HepG2 (cell line): ENCODE data around the gene CFAP54. TPM values are rescaled to one million over a fixed set of nuclear protein-coding genes. Genes with fewer than 3 reads are reported as not detected.

Experiments
- ARHGAP35 ChIP-seq: sonication (generic); formaldehyde crosslinking; IDR thresholded peaks from 2 replicates; pipeline ENCODE4 v1.9.0; 2022; ENCODE audit warnings: mild to moderate bottlenecking, inconsistent platforms, moderate library complexity, missing genetic modification reagents, borderline replicate concordance
- HNF4A ChIP-seq: sonication (generic); formaldehyde crosslinking; IDR thresholded peaks from 2 replicates; pipeline ENCODE4 v1.4.0; 2020; ENCODE audit warnings: missing genetic modification reagents
- HOXA9 ChIP-seq: sonication (generic); formaldehyde crosslinking; IDR thresholded peaks from 2 replicates; pipeline ENCODE4 v1.8.1; 2022; ENCODE audit warnings: missing genetic modification reagents, mild to moderate bottlenecking, moderate library complexity, borderline replicate concordance
- MXI1 ChIP-seq: IDR thresholded peaks from 3 replicates; pipeline ENCODE4 v1.6.1; 2012; ENCODE audit warnings: low read depth, low read length, inconsistent platforms, borderline replicate concordance
- U2AF1 ChIP-seq: fragments of 200-400 bp; formaldehyde crosslinking; optimal IDR thresholded peaks from 2 replicates; pipeline ENCODE3; 2017; ENCODE audit warnings: mild to moderate bottlenecking, low read depth, low read length
- ZBTB3 ChIP-seq: sonication (generic); formaldehyde crosslinking; IDR thresholded peaks from 2 replicates; pipeline ENCODE4 v1.4.0; 2020; ENCODE audit warnings: low read depth, mild to moderate bottlenecking, moderate library complexity, missing genetic modification reagents, borderline replicate concordance
- ZNF30 ChIP-seq: sonication (generic); formaldehyde crosslinking; IDR thresholded peaks from 2 replicates; pipeline ENCODE4 v1.5.0; 2020; ENCODE audit warnings: mild to moderate bottlenecking, missing genetic modification reagents
- ZNF430 ChIP-seq: sonication (generic); formaldehyde crosslinking; IDR thresholded peaks from 2 replicates; pipeline ENCODE4 v1.9.0; 2021; ENCODE audit warnings: mild to moderate bottlenecking, missing genetic modification reagents
- ZNF567 ChIP-seq: sonication (generic); formaldehyde crosslinking; IDR thresholded peaks from 2 replicates; pipeline ENCODE4 v1.8.1; 2023; ENCODE audit warnings: mild to moderate bottlenecking, missing genetic modification reagents, borderline replicate concordance
- ZNF572 ChIP-seq: sonication (generic); formaldehyde crosslinking; IDR thresholded peaks from 2 replicates; pipeline ENCODE4 v1.5.1; 2020; ENCODE audit warnings: mild to moderate bottlenecking, missing genetic modification reagents
- ZNF616 ChIP-seq: sonication (generic); formaldehyde crosslinking; IDR thresholded peaks from 2 replicates; pipeline ENCODE4 v1.5.0; 2020; ENCODE audit warnings: low read depth, mild to moderate bottlenecking, missing genetic modification reagents
- ZNF816 ChIP-seq: sonication (generic); formaldehyde crosslinking; IDR thresholded peaks from 2 replicates; pipeline ENCODE4 v1.8.0; 2022; ENCODE audit warnings: missing genetic modification reagents, mild to moderate bottlenecking, borderline replicate concordance
- polyA plus RNA-seq, 8 experiments: library from polyadenylated mRNA; depleted of rRNA in 3 of 8; stranded (reverse) in 7 of 8; unstranded in 1 of 8; fragments of >200 nt; fragmentation: Illumina TruSeq in 4 of 8; extraction: Trizol in 4 of 8; gene quantifications; 2 replicates each; pipeline versions ENCODE4 v1.2.1 to v1.2.3, GENCODE V29; 2011 to 2016; ENCODE audit warnings: low read depth in 4 of 8, missing spikeins in 1 of 8, mixed read lengths in 1 of 8; ENCODE audit not compliant: insufficient read depth in 1 of 8
- total RNA-seq, 5 experiments: library from RNA; depleted of rRNA; stranded (reverse); fragments of >200 nt; fragmentation: Illumina TruSeq; extraction: Trizol; gene quantifications; 2 replicates each; pipeline ENCODE4 v1.2.3, GENCODE V29; 2016; ENCODE audit warnings: low read depth in 1 of 5
- TF ChIP-seq, protein P1 (sequence below): sonication (generic); formaldehyde crosslinking; IDR thresholded peaks from 2 replicates; pipeline ENCODE4 v1.4.0; 2020; ENCODE audit warnings: missing genetic modification reagents
- TF ChIP-seq, protein P2 (sequence below): IDR thresholded peaks from 2 replicates; pipeline ENCODE4 v1.6.1; 2016; ENCODE audit warnings: control low read depth
- TF ChIP-seq, protein P3 (sequence below): sonication (generic); formaldehyde crosslinking; IDR thresholded peaks from 2 replicates; pipeline ENCODE4 v1.9.0; 2021; ENCODE audit warnings: missing genetic modification reagents, borderline replicate concordance
- TF ChIP-seq, protein P4 (sequence below): fragments of 450-650 bp; IDR thresholded peaks from 2 replicates; pipeline ENCODE4 v1.6.1; 2017
- TF ChIP-seq, protein P5 (sequence below): sonication (generic); formaldehyde crosslinking; conservative IDR thresholded peaks from 2 replicates; pipeline ENCODE4 v1.4.0; 2020; ENCODE audit warnings: mild to moderate bottlenecking, missing genetic modification reagents, moderate library complexity
- TF ChIP-seq, protein P6 (sequence below): fragments of 450-650 bp; IDR thresholded peaks from 2 replicates; pipeline ENCODE4 v1.6.1; 2016

The CFAP54 gene
- total and polyA plus RNA-seq, 2 of the 13 experiments (the other 11 are each of a cell fraction or from before 2014, with no cell fraction given): not detected

DNA sequence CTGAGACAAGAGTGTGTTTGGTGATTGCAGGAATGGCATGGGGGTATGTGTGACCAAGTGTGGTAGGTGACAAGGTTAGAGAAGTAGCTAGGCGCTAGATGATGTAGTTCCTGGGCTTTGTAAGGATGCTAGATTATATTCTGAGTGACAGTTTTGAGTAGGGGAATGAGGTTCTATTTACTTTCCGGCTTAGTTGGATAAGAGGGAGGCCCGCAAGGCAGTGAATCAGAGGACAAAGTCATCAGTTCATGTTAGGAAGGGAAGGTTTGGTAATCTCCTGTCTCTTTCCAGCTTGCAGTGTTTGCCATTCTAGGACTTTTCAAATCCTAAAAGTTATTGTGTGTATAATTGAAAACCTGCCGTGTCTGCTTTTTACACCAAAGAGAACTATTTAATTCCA lies 45.0 kb downstream of the CFAP54 start (continued):
- TF ChIP-seq ZNF572 (CRISPR knock-in tag) (no peak), ZNF616 (no peak), ZNF816 (CRISPR knock-in tag) (no peak), HNF4A (CRISPR knock-in tag) (peak; percentile 67), ZNF567 (CRISPR knock-in tag) (no peak), ZNF30 (no peak), ARHGAP35 (CRISPR knock-in tag) (no peak), MXI1 (no peak), ZBTB3 (CRISPR knock-in tag) (no peak), U2AF1 (no peak), ZNF430 (no peak), HOXA9 (no peak)
- TF ChIP-seq, protein P1, sequence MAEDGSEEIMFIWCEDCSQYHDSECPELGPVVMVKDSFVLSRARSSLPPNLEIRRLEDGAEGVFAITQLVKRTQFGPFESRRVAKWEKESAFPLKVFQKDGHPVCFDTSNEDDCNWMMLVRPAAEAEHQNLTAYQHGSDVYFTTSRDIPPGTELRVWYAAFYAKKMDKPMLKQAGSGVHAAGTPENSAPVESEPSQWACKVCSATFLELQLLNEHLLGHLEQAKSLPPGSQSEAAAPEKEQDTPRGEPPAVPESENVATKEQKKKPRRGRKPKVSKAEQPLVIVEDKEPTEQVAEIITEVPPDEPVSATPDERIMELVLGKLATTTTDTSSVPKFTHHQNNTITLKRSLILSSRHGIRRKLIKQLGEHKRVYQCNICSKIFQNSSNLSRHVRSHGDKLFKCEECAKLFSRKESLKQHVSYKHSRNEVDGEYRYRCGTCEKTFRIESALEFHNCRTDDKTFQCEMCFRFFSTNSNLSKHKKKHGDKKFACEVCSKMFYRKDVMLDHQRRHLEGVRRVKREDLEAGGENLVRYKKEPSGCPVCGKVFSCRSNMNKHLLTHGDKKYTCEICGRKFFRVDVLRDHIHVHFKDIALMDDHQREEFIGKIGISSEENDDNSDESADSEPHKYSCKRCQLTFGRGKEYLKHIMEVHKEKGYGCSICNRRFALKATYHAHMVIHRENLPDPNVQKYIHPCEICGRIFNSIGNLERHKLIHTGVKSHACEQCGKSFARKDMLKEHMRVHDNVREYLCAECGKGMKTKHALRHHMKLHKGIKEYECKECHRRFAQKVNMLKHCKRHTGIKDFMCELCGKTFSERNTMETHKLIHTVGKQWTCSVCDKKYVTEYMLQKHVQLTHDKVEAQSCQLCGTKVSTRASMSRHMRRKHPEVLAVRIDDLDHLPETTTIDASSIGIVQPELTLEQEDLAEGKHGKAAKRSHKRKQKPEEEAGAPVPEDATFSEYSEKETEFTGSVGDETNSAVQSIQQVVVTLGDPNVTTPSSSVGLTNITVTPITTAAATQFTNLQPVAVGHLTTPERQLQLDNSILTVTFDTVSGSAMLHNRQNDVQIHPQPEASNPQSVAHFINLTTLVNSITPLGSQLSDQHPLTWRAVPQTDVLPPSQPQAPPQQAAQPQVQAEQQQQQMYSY (CRISPR knock-in tag): no peak
- TF ChIP-seq, protein P2, sequence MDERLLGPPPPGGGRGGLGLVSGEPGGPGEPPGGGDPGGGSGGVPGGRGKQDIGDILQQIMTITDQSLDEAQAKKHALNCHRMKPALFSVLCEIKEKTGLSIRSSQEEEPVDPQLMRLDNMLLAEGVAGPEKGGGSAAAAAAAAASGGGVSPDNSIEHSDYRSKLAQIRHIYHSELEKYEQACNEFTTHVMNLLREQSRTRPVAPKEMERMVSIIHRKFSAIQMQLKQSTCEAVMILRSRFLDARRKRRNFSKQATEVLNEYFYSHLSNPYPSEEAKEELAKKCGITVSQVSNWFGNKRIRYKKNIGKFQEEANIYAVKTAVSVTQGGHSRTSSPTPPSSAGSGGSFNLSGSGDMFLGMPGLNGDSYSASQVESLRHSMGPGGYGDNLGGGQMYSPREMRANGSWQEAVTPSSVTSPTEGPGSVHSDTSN (CRISPR knock-in tag): peak; percentile 58
- TF ChIP-seq, protein P3, sequence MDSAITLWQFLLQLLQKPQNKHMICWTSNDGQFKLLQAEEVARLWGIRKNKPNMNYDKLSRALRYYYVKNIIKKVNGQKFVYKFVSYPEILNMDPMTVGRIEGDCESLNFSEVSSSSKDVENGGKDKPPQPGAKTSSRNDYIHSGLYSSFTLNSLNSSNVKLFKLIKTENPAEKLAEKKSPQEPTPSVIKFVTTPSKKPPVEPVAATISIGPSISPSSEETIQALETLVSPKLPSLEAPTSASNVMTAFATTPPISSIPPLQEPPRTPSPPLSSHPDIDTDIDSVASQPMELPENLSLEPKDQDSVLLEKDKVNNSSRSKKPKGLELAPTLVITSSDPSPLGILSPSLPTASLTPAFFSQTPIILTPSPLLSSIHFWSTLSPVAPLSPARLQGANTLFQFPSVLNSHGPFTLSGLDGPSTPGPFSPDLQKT (CRISPR knock-in tag): no peak
- TF ChIP-seq, protein P4, sequence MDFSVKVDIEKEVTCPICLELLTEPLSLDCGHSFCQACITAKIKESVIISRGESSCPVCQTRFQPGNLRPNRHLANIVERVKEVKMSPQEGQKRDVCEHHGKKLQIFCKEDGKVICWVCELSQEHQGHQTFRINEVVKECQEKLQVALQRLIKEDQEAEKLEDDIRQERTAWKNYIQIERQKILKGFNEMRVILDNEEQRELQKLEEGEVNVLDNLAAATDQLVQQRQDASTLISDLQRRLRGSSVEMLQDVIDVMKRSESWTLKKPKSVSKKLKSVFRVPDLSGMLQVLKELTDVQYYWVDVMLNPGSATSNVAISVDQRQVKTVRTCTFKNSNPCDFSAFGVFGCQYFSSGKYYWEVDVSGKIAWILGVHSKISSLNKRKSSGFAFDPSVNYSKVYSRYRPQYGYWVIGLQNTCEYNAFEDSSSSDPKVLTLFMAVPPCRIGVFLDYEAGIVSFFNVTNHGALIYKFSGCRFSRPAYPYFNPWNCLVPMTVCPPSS: no peak
- TF ChIP-seq, protein P5, sequence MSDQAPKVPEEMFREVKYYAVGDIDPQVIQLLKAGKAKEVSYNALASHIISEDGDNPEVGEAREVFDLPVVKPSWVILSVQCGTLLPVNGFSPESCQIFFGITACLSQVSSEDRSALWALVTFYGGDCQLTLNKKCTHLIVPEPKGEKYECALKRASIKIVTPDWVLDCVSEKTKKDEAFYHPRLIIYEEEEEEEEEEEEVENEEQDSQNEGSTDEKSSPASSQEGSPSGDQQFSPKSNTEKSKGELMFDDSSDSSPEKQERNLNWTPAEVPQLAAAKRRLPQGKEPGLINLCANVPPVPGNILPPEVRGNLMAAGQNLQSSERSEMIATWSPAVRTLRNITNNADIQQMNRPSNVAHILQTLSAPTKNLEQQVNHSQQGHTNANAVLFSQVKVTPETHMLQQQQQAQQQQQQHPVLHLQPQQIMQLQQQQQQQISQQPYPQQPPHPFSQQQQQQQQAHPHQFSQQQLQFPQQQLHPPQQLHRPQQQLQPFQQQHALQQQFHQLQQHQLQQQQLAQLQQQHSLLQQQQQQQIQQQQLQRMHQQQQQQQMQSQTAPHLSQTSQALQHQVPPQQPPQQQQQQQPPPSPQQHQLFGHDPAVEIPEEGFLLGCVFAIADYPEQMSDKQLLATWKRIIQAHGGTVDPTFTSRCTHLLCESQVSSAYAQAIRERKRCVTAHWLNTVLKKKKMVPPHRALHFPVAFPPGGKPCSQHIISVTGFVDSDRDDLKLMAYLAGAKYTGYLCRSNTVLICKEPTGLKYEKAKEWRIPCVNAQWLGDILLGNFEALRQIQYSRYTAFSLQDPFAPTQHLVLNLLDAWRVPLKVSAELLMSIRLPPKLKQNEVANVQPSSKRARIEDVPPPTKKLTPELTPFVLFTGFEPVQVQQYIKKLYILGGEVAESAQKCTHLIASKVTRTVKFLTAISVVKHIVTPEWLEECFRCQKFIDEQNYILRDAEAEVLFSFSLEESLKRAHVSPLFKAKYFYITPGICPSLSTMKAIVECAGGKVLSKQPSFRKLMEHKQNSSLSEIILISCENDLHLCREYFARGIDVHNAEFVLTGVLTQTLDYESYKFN: peak; percentile 70
- TF ChIP-seq, protein P6, sequence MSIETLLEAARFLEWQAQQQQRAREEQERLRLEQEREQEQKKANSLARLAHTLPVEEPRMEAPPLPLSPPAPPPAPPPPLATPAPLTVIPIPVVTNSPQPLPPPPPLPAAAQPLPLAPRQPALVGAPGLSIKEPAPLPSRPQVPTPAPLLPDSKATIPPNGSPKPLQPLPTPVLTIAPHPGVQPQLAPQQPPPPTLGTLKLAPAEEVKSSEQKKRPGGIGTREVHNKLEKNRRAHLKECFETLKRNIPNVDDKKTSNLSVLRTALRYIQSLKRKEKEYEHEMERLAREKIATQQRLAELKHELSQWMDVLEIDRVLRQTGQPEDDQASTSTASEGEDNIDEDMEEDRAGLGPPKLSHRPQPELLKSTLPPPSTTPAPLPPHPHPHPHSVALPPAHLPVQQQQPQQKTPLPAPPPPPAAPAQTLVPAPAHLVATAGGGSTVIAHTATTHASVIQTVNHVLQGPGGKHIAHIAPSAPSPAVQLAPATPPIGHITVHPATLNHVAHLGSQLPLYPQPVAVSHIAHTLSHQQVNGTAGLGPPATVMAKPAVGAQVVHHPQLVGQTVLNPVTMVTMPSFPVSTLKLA: no peak
